Activated effector memory CD4-positive, alpha-beta T cell treated with anti-CD3 and anti-CD28 coated beads, Interleukin-2, amount 50 U/mL, for 16 hours (primary cell): Measurements from ENCODE around the gene VAPB.

Source experiments
- DNase-seq: peaks from one replicate; pipeline ENCODE4 v3.0.0-alpha.2; 2020

The VAPB gene

GRCh38 chr20:58486207-58486606 lies 97.2 kb downstream of the VAPB start:
- no peak for DNase-seq

- no peak for DNase-seq
Measured at GRCh38 chr20:58492074-58492718, 103.2 kb downstream of the VAPB start.

GRCh38 chr20:58492795-58493524 lies 103.9 kb downstream of the VAPB start:
- no peak for DNase-seq

GRCh38 chr20:58494923-58495622 lies 106.0 kb downstream of the VAPB start:
- DNase-seq, result no peak

GRCh38 chr20:58495623-58496428 lies 106.8 kb downstream of the VAPB start:
- no peak for DNase-seq

GRCh38 chr20:58496429-58496769 lies 107.4 kb downstream of the VAPB start:
- DNase-seq, result no peak

GRCh38 chr20:58497076-58497641 lies 108.1 kb downstream of the VAPB start:
- no peak for DNase-seq

- DNase-seq, result no peak
Measured at GRCh38 chr20:58497724-58498469, 108.9 kb downstream of the VAPB start.

GRCh38 chr20:58498470-58499068 lies 109.5 kb downstream of the VAPB start:
- DNase-seq, result no peak

- no peak for DNase-seq
Measured at GRCh38 chr20:58500256-58500655, 111.2 kb downstream of the VAPB start.
